ENCODE measurements around the gene RAPSN. TPM values are rescaled to one million over a fixed set of nuclear protein-coding genes. Genes with fewer than 3 reads are reported as not detected.

Gene RAPSN
- polyA plus RNA-seq, 12 donors: 33.9 to 108 (median 76.9) TPM; not detected in 1

DNA sequence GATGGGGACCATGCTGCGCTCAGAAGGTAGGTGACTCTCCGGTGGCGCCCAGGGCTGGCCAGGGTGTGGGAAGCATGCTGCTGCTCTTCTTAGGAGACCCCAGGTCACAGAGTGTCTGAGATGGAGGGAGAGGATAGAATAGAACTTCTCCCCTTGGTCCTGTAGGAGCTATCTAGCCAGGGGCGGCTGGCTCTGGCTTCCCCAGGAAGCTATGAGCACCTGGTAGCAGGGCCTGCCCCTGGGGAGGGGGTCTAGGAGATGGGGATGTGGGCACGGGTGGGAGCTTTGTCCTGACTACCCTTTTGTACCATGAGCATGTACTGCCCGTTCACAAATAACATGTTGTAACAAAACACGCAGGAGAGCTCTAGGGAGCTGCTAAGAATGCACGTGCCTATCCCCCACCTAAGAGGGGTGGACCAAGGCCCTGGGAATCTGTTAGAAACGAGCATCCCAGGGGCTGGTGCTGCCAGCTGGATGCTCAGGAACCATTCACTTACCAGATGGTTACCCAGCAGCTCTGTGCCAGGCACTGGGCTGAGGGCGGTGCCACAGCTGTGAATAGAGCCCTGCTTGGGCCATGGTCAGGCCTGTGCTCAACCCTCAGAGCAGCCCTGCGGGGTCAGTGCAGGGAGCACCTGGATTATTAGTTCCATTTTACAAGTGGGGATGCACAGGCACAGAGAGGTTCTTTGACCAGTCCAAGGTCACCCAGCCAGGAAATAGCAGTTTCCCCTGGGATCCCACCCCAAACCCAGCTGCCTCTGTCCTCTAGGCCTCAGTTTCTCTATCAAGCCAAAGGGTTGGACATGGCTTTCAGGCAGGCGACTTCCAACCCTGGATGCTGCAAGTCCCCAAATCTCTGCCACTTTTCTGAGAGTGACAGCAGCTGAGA, 38.3 kb downstream of the RAPSN start:
- no peak for DNase-seq

DNA sequence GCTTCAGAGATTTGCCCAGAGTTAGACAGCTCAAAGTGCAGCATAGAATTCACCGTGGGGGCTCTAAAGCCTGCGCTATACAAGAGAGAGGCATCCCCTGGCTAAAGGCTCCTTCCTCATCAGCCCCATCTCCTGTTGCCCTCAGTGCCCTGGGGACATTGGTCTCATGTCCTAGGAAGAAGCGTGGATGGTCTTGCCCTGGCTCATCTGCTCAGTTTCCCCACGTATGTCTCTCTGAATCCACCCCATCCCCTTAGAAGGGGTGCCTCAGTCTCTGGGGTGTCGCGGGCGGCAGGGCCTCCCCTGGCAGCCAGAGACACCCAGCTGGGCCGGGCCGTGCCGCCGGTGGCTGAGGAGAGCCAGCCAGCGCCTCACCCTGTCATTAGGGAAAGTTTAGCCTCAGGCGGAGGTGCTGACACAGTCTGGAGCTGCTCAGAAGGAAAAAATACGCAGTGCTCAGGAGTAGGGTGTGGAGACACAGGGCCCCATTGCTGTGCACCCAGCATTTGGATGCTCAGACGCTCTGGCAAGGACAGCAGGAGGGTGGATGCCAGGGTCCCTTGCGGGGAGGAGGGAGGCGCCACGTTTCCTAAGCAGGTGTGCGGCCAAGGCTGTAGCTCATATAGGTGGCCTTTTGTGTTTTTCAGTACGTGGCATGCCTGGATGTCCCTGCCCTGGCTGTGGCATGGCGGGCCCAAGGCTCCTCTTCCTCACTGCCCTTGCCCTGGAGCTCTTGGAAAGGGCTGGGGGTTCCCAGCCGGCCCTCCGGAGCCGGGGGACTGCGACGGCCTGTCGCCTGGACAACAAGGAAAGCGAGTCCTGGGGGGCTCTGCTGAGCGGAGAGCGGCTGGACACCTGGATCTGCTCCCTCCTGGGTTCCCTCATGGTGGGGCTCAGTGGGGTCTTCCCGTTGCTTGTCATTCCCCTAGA, 39.2 kb downstream of the RAPSN start:
- no peak for DNase-seq

DNA sequence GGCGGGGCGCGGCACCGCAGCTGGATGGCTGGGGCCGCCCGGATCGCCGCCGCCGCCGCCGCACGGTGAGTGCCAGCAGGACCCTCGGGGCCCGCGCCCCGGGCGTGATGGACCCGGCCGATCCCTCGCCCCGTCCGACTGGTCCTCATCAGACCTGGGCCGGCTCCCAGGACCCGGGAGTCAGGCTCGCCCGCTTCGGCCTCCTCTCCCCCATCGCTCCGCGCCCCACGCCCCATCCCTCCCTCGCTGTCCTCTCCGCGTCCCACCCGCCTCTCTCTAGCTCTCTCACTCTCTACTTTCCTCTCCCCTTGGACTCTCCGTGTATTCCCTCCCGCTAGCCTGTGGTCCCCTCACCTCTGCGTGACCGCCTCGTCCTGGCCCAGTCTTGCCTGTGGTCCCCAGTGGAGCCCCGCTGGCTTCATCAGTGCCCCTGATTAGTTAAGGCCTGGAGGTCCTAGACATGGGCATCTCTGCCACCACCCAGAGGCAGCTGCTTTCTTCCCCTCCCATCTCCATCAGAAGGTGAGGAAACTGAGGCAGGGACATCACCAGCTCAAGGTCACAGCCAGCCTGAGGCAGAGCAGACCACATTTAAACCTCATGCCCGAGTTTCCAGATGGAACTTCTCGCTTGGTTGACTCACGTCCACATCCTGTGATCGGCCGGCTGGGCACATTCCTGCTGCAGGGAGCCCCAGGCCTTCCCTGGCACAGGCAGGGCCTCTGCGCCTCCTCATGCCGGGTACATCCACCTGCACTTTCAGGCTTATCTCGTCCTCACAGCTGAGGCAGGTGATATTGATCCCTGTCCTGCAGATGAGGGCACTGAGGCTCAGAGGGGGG, 40.1 kb downstream of the RAPSN start:
- peak; percentile 43 for DNase-seq

DNA sequence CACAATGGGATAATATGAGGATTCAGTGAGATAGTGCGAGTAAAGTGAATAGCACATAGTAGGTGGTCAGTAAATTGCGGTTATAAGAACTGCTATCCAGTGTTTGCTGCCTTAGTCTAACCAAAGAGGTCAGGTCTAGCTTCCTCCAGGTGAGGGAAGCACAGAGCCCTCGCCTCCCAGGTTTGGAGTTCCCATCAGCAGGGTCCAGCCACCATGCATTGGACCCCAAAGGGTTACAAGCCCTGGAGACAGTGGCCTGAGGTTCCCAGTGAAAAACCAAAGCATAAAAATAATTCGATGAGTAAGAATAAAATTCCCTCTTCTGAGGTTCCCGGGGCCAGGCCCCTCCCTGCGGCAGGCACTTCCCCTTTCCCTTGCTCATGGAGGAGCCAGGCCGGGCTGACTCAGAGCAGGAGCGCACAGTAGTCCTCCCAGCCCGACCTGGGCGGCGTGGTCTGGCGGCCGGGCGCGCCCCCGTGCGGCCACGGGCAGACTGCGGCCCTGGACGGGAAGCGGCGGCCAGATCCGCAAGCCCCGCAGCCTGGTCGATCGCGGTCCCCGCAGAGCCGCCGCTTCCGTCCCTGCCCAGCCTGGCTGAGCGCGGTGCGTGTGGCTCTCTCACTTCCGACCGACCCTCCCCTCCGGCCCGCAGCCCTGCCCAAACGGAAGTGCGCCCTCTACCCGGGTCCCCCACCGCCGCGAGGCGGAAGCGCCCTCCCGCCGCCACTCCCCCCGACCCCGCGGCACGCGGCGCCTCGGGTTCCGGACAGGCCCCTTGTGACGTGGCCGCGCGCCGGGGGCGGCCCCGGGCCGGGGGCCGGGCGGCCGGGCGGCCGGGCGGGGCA, 41.0 kb downstream of the RAPSN start, which contains the start of gene SLC39A13:
Gene SLC39A13 (plus strand): TSS at position 845 of the 845 bp plus-strand sequence. CDS start 1,505 bp downstream, outside the sequence.
- peak; percentile 95 for DNase-seq

DNA sequence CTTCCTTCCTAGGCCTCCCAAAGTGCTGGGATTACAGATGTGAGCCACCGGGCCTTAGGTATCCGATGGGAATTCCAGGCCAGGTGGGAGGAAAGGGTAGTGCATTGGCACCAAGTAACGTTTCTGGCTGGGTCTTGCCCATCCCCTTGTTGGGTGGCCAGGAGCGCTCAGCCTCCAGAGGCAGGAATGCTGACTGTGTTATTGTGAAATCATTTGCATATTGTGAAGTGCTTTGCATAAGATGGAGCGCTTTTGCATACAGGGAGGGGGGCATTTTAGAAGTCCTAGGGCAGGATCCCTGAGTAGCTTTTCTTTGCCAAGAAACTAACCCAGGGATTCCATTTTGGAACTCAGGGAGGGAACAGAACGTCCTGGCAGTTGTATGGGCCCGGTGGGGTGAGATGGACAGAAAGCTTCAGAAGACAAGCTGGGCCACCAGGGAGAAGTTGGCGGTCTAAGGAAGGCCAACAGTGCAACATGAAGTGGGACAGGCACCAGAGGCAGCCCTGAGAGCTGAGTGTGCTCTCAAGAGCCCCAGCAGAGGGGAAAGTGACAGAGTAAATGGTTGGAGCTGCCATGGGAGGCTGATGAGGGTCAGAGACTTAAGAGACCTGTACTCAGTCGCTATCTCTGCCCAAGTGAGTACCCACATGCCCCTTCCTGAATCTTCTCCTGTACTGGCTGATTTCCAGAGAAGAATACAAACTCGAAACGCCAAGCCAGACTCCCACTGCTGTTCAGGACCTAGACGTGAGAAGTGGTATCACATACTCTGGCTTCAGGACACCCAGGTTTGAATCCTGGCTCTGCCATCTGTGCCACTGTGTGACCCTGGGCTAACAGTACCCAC, 41.8 kb downstream of the RAPSN start:
- DNase-seq: no peak

DNA sequence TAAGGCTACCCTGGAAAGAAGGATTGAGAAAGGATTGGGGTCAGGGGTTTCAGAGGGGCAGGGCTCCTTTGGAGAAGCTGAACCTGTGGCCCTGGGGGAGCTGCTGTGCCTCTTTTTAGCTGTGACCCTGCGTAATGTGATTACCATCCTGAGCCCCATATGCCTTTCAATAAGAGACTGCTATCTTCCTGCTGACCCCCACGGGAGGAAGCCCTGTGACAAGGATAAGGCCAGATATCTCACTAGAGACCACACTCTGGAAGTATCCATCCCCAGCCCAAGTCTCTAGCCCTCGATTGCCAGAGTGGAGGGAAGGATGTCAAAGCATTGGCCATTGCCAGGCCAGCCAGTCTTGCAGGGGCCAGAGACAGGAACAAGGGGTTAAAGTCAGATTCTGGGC, 45.4 kb downstream of the RAPSN start:
- no peak for DNase-seq

DNA sequence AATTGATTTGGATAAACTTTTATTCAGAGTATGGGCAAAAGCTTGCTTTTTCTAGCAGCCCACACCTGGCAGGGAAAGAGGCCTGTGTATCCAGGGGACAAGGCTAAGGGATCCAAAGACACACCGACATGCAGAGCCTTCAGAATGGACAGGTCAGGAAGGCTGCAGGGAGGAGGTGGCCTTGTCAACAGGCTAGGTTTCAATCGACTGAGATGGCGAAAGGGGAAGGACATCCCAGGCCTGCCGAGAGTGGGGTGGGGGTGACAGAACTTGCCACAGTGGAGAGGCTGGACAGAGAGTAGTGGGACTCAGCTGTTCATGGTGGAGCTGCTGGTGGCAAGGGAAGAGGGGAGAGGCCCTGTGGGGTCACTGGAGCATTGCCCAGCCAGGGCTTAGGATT, 45.8 kb downstream of the RAPSN start:
- DNase-seq: no peak

DNA sequence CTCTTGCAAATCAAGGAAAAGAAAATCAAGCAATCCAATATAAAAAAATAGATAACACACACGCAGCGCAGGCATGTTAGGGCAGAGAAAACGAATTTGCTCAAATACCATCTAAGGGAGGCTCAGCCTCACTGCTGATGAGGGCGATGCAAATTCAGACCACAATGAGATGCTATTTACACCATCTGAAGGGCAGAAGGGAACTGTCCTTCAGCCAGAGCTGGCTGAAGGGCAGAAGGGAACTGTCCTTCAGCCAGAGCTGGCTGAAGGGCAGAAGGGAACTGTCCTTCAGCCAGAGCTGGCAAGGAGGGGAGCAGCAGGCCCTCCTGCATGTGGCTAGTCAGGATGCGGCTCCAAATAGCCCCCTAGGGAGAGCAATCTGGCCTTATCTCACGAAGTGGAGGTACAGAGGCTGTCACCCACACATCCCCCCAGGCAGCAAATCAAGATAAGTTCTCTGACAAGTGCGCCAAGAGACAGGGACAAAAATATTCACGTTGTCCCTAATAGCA, 48.1 kb downstream of the RAPSN start:
- no peak for DNase-seq

DNA sequence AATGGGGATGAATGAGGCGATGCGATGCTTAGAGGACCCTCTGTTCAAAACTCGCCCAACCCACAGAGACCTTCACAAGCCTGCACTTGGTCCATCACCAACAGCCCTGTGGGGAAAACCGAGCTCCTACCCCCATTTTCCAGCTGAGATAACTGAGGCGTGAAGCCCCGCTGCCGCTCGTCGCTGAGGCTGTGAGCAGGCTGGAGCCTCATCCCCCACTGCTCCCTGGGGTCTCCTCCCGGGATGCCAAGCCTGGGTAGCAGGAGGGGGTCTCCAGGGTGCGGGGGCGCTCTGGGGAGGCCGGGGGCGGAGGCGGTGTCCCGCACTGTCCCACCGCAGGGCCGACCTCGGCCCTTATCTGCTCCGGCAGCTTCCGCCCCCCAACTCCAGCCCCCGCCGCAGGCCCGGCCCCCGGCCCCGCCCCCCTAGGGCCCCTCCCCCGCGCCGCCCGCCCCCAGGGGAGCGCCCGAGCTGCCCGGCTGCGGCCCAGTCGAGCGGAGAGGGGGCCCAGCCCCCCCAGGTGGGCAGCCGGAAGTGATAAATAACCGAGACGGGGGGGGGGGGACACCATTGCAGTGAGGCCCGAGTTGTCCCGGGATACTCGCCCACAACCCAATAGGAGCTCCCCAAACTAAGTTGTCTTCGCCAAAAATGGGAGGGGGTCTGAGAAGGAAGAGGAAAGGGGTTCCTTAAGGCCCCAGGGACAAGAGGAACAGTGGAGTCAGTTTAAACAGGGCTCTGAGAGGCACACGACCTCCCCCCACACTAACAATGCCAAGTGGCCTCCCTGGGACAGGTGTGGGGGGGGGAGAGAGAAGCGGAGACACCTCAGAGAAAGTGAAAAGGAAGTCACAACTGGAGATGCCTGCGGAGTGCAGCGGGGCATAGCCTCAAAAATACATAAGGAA, 48.8 kb downstream of the RAPSN start:
- no peak for DNase-seq

DNA sequence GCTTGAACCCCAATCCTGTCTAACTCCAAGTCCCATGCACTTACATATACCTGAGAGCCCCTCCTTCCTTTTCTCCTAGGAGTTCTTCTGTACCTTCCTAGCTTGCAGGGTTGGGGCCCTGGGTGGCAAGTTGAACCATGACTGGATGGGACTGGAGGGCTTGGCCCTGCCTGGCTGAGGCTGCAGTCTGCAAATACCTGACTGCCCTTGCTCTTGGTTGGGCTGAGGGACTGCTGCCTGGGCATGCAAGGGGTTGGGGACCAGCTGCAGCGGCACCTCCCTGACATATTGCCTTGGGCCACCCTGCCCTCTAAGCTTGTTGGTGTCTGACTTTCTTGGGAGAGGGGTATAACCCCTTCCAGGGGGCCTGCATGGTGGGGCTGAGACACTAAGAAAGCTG, 50.4 kb downstream of the RAPSN start:
- DNase-seq: no peak

DNA sequence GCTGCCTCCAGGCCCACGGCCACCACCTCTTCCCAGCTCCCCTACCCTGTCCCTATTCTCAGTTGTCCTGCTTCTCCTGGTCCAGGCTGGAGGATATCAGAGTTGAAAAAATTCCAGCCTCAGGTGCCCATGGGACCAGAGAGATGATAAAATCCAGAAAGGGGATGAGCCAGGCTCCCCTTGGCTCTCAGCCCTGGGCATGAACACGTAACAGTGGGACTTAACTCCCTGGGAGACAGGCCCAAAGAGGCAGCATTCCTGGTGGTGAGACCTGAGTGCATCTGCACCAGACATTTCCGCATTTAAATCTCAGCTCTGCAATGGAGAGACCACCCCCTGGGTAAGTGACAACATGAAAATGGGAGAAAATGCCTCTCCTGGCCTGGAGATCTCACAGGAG, 50.9 kb downstream of the RAPSN start:
- no peak for DNase-seq

DNA sequence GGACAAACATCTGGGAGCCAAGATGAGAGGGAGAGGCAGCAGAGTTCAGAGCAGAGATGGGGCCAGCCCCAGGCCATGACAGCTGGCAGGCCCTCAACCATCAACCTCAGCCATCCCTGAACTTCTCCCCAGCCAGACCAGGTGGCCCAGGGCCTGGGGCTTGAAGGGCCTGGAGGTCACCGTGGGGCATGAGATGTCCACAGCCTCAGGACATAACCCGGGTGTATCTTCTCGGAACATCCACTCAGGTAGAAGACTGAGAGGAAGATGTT, 53.0 kb downstream of the RAPSN start:
- no peak for DNase-seq

DNA sequence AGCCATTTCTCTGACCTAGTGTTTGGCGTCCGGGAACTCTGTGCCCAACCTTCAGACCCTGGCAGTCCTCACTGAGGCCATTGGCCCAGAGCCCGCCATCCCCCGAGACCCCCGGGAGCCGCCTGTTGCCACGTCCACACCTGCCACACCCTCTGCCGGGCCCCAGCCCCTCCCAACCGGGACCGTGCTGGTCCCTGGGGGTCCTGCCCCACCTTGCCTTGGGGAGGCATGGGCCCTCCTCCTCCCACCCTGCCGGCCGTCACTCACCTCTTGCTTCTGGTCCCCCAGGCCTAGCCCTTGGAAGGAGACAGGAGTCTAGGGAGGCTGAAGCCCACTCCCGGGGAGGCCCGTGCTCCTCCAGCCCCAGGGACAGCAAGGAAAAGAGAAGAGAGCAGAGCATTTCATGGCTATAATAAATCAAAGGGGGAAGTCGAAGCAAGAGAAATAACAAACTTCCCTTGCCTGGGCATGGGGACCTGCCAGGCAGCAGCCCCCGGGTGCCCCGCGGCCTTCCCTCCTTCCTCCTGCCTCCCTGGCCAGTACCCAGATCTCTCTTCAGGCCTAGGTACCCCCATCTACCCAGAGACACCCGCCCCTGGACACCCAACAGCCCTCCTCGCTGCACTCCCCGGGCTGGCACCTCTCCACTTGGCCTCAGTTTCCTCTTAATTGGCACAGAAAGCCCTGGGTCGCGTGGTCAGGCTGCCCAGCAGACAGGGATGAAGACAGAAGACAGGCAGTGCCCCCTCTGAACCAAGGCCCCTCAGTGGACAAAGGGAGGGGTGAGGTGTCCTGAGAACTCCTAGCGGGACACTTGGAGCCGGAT, 53.5 kb downstream of the RAPSN start:
- DNase-seq: no peak

DNA sequence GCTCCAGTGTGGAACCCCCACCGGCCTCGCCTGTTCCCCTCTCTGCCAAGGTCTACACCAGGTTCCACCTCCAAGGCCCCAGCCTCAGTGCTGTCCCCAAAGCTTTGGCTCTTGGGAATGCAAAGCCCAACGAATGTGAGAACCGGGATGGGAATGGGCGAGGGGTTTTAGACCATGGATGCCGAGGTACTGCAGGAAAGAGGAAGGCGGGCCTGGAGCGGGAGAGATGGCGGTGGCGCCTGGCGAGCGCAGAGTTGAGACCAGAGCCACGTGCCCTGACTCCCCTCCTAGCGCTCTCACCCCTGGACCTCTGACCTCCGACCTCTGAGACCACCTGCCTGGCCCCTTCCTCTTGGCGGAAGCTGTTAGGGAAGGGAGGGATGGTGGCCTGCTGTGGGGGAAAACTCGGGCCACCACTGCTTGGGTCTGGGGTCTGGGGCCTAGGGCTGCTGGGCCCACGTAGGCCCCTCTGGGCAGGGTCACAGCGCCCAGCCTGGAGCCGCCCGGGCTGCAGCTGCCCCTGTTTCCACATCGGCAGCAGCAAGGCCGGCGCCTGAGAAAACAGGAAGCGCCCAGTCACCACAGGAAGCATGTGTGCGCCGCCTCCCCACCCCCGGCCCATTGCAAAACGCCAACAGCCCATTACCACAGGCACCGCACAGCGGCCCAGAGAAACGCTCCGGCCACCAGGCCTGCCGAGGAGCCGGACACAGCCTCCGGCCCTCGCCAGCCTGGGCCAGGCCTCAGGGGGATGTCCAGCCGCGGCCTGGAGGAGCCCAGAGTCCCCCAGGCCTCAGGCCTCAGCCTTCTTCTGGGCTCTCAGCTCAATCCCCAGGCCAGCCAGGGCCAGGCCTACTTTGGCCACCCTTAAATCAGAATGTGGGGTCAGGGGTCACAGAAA, 54.4 kb downstream of the RAPSN start:
- DNase-seq: no peak

DNA sequence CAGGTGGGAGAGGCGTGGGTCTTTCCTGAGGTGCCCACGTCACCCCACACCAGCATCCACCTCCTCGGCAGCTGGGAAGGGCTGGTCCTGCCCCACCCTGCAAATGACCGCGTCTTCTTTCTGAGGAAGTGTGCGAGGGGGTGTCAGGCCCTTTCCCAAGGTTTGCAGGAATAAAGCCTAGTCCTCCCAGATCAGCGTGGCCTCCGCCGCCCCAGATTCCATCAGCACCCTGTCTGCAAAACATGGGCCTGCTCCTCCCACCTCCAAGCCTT, 55.0 kb downstream of the RAPSN start:
- DNase-seq: no peak

DNA sequence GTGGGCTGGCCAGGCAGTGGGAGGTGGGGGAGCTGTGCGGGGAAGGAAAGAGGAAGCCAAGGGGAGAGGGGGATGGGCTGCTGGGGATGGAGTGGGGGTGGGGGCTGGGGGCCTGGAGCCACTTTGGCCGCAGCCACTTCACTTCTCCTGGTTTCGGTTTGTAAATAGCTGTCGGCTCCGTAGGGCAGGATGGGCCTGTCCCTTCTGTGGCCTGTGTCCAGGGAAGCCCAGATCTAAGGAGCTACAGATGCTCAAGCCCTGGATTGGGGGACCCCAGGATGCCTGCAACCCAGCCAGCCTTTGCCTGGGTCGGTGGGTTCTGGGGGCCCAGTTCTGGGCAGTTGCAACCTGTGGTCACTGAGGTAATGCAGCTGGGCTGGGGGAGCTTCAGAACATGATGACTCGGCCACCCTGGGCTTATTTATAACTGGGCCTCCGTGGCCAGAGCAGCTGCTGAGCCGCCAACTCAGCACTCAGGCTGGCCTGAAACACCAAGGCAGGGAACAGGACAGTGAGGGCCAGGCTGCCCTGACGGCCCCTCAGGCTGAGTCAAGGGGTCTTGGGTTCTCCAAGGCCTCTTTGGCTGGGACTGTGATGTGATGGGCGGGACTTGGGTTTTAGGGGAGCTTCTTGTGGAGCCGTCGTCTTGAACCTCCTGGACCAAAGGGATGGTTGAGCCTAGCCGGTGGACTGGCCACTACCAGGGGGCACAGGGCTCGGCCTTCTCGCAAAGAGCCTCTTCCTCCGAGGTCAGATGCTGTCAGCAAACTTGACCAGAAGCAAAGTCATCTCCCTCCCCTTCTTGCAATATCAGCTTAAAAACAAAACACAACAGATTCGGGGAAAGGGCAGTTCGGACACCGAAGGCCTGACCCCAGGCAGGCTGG, 55.5 kb downstream of the RAPSN start:
- no peak for DNase-seq

Data from muscle of arm (tissue), 12 donors.